MV-4-11 (cell line): ENCODE data around the gene KRT74.

Experiments used
- DNase-seq: peaks from one replicate; lab custom pipeline; 2025; lab: John Stamatoyannopoulos, UW

Gene KRT74

GRCh38 chr12:52519826-52520662, 53.6 kb downstream of the KRT74 start, which contains the start of gene KRT5:
TSS of gene KRT5 (minus strand) at chr12:52520394. CDS start at chr12:52520296, 98 bp downstream.
- no peak for DNase-seq

GRCh38 chr12:52519387-52519703, 54.3 kb downstream of the KRT74 start:
- DNase-seq, result no peak

- DNase-seq, result no peak
Measured at GRCh38 chr12:52518574-52519386, 54.9 kb downstream of the KRT74 start.

- DNase-seq, result no peak
Measured at GRCh38 chr12:52517888-52518287, 55.8 kb downstream of the KRT74 start.

GRCh38 chr12:52517005-52517835, 56.4 kb downstream of the KRT74 start:
- DNase-seq, result no peak

- DNase-seq, result no peak
Measured at GRCh38 chr12:52515927-52516831, 57.5 kb downstream of the KRT74 start.
